Keratinocyte (primary cell): ENCODE results near the gene FLAD1. TPM values are rescaled to one million over a fixed set of nuclear protein-coding genes. Genes with fewer than 3 reads are reported as not detected.
A peak's percentile ranks its signal among the peaks of the same experiment; 100 is the strongest.

ENCODE experiments used
- DNase-seq: peaks from one replicate; pipeline ENCODE4 v3.0.0-alpha.2; 2011; ENCODE audit warnings: low read depth, missing footprints, low spot score
- FAIRE-seq: peaks from 2 replicates; lab custom pipeline; 2011; peaks lifted over from hg19 to GRCh38; lab: Jason Lieb, UNC
- H2AFZ ChIP-seq: 2 replicates; pipeline ENCODE4 v1.6.0; 2012; ENCODE audit warnings: low read length, control low read depth, inconsistent platforms; ENCODE audit not compliant: control insufficient read depth
- H3K27ac ChIP-seq: 2 replicates; pipeline ENCODE4 v1.5.1; 2011; ENCODE audit warnings: low read length; ENCODE audit not compliant: control insufficient read depth, insufficient read depth
- H3K27me3 ChIP-seq: 3 replicates; pipeline ENCODE4 v1.6.0; 2011; ENCODE audit warnings: low read length; ENCODE audit not compliant: control insufficient read depth, insufficient read depth; ENCODE audit errors: extremely low read depth
- H3K36me3 ChIP-seq, 2 experiments: 2 replicates in 1 of 2; 3 replicates in 1 of 2; pipeline ENCODE4 v1.5.1; 2011; ENCODE audit warnings: low read length in 2 of 2, mild to moderate bottlenecking in 1 of 2; ENCODE audit not compliant: control insufficient read depth in 2 of 2, insufficient read depth in 2 of 2; ENCODE audit errors: extremely low read depth in 1 of 2
- H3K4me1 ChIP-seq: 3 replicates; pipeline ENCODE4 v1.5.1; 2011; ENCODE audit warnings: low read length; ENCODE audit not compliant: control insufficient read depth, insufficient read depth; ENCODE audit errors: extremely low read depth
- H3K4me2 ChIP-seq: 3 replicates; pipeline ENCODE4 v1.6.0; 2011; ENCODE audit warnings: low read depth, low read length; ENCODE audit not compliant: control insufficient read depth, insufficient read depth; ENCODE audit errors: extremely low read depth
- H3K4me3 ChIP-seq, 3 experiments: fragments of 200-600 bp in 1 of 3; sonication (generic) in 1 of 3; 2 replicates in 2 of 3; 3 replicates in 1 of 3; pipeline ENCODE4 v1.5.1; 2011 to 2016; ENCODE audit warnings: low read length in 3 of 3, mild to moderate bottlenecking in 3 of 3, control low read depth in 2 of 3, inconsistent platforms in 1 of 3, low read depth in 1 of 3, mixed read lengths in 1 of 3, mixed run types in 1 of 3, moderate library complexity in 1 of 3; ENCODE audit not compliant: control insufficient read depth in 2 of 3, insufficient read depth in 2 of 3; ENCODE audit errors: extremely low read depth in 1 of 3
- H3K79me2 ChIP-seq: 2 replicates; pipeline ENCODE4 v1.6.0; 2012; ENCODE audit warnings: low read length; ENCODE audit not compliant: control insufficient read depth, insufficient read depth
- H3K9ac ChIP-seq: 3 replicates; pipeline ENCODE4 v1.6.0; 2011; ENCODE audit warnings: low read length; ENCODE audit not compliant: control insufficient read depth, insufficient read depth; ENCODE audit errors: extremely low read depth
- H3K9me1 ChIP-seq: 3 replicates; pipeline ENCODE4 v1.6.0; 2011; ENCODE audit warnings: low read length; ENCODE audit not compliant: control insufficient read depth, insufficient read depth; ENCODE audit errors: extremely low read depth
- H3K9me3 ChIP-seq: 2 replicates; pipeline ENCODE4 v1.5.1; 2012; ENCODE audit warnings: low read depth, low read length; ENCODE audit not compliant: control insufficient read depth
- H4K20me1 ChIP-seq: 3 replicates; pipeline ENCODE4 v1.6.0; 2011; ENCODE audit warnings: low read length; ENCODE audit not compliant: control insufficient read depth, insufficient read depth; ENCODE audit errors: extremely low read depth
- CTCF ChIP-seq, 3 experiments: IDR thresholded peaks in 1 of 3; conservative IDR thresholded peaks in 1 of 3; optimal IDR thresholded peaks in 1 of 3; 2 replicates in 2 of 3; 3 replicates in 1 of 3; pipeline versions ENCODE3 to v1.5.1; 2011; ENCODE audit warnings: low read length in 3 of 3, mild to moderate bottlenecking in 3 of 3, moderate library complexity in 2 of 3, control low read depth in 1 of 3, inconsistent platforms in 1 of 3; ENCODE audit not compliant: insufficient read depth in 2 of 3; ENCODE audit errors: extremely low read depth in 1 of 3
- EZH2 ChIP-seq: IDR thresholded peaks from one replicate; pipeline ENCODE4 v1.6.1; 2012; ENCODE audit warnings: inconsistent platforms, mild to moderate bottlenecking, low read length, moderate library complexity
- dilution Hi-C: fragments of 300-500 bp; cut with MboI; formaldehyde crosslinking; loops from one replicate; pipeline ENCODE4 v1.7.0; 2020; ENCODE audit warnings: low sequenced_read_pairs; ENCODE audit not compliant: extremely low pct_ligation_motif_present
- polyA plus RNA-seq, 5 experiments: library from polyadenylated mRNA; depleted of rRNA in 3 of 5; stranded (reverse) in 3 of 5; stranded (forward) in 1 of 5; unstranded in 1 of 5; fragments of >200 nt; gene quantifications; 1 replicate in 1 of 5; 2 replicates in 3 of 5; 3 replicates in 1 of 5; pipeline versions ENCODE4 v1.2.1 to v1.2.3, GENCODE V29; 2011 to 2012; ENCODE audit warnings: missing spikeins in 2 of 5, low read depth in 1 of 5, low replicate concordance in 1 of 5

Gene FLAD1
- polyA plus RNA-seq, 1 donor (not counting 4 experiments of a cell fraction or from before 2014, with no cell fraction given), result 51.4 TPM

DNA sequence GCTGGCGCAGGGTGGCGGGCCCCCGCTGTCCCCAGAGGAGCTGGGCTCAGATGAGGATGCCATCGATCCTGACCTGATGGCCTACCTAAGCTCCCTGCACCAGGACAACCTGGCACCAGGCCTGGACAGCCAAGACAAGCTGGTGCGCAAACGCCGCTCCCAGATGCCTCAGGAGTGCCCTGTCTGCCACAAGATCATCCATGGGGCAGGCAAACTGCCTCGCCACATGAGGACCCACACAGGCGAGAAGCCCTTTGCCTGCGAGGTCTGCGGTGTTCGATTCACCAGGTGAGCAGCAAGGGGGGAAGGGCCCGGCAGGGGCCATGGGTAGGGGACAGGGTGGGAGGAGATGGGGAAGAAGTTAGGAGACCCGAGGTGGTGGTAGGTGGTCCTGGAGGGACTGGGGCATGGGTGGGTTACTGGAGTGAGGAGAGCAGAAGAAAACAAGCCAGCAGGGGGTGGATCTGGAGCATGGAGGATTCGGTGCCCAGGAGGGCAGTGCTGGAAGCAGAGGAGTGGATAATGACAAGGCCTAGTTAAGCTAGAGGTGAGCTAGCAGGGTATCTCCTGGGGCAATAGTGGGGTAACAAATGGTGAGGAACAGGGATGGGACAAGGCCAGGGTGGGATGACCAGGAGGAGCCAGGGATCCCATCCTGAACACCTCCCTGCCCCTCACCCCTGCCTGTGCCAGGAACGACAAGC, 32.5 kb downstream of the FLAD1 start:
- no peak overlapping the region for H3K27ac ChIP-seq
- DNase-seq, result no peak
- H3K4me1 ChIP-seq, result peaks cover 51% of the 10 kb centered on the region

DNA sequence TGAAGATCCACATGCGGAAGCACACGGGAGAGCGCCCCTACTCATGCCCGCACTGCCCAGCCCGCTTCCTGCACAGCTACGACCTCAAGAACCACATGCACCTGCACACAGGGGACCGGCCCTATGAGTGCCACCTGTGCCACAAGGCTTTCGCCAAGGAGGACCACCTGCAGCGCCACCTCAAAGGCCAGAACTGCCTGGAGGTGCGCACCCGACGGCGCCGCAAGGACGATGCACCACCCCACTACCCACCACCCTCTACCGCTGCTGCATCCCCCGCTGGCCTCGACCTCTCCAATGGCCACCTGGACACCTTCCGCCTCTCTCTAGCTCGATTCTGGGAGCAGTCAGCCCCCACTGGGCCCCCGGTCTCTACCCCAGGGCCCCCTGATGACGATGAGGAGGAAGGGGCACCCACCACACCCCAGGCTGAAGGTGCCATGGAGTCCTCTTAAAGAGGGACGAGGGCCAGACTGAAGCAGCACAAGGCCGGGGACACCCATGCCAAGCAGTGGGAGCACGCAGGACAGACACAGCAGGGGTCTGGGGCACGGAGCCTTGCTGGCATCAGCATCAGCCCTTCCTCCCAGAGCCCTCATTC, 33.2 kb downstream of the FLAD1 start:
- Histone ChIP-seq H3K4me1 (peaks cover 45% of the 10 kb centered on the region), H3K36me3 (peaks cover 30 to 45% of the 10 kb centered on the region in 2 experiments), H4K20me1 (peaks cover 6% of the 10 kb centered on the region), H2AFZ (no peak overlapping the region), H3K9me1 (no peaks in the 10 kb centered on the region), H3K27me3 (no peaks in the 10 kb centered on the region), H3K4me2 (no peak overlapping the region), H3K79me2 (peaks cover 7% of the 10 kb centered on the region), H3K9ac (peak overlapping the region; percentile 38), H3K27ac (peak overlapping the region; percentile 69), H3K9me3 (no peaks in the 10 kb centered on the region), H3K4me3 (no peak overlapping the region)
- no peak for DNase-seq
- no peak for FAIRE-seq
- TF ChIP-seq EZH2, result no peak
- TF ChIP-seq CTCF (optimal IDR thresholded peaks at IDR 0.05 in 1 of 3, IDR thresholded peaks at IDR 0.05 in 1 of 3, conservative IDR thresholded peaks at IDR 0.05 in 1 of 3; ENCODE audit: extremely low read depth in 1 of 3, insufficient read depth in 2 of 3, low read length in 3 of 3), result no peak
- dilution Hi-C loops, result no loop called here

More for the DNA sequence above, 32.5 kb downstream of the FLAD1 start:
- FAIRE-seq, result no peak
- dilution Hi-C loops, result no loop called here
- Histone ChIP-seq H2AFZ (no peak overlapping the region), H4K20me1 (peaks cover 6% of the 10 kb centered on the region), H3K4me3 (no peak overlapping the region), H3K79me2 (peaks cover 11% of the 10 kb centered on the region), H3K9me3 (no peaks in the 10 kb centered on the region), H3K9ac (no peak overlapping the region), H3K36me3 (peaks cover 30 to 51% of the 10 kb centered on the region in 2 experiments), H3K4me2 (no peak overlapping the region), H3K9me1 (no peaks in the 10 kb centered on the region), H3K27me3 (no peaks in the 10 kb centered on the region)
- no peak for TF ChIP-seq EZH2
- no peak for TF ChIP-seq CTCF (optimal IDR thresholded peaks at IDR 0.05 in 1 of 3, IDR thresholded peaks at IDR 0.05 in 1 of 3, conservative IDR thresholded peaks at IDR 0.05 in 1 of 3; ENCODE audit: extremely low read depth in 1 of 3, insufficient read depth in 2 of 3, low read length in 3 of 3)
